Gastrocnemius medialis (tissue), 4 donors: ENCODE results near the gene XYLB.

Source experiments
- CTCF ChIP-seq, 5 experiments: fragments of 450-650 bp in 3 of 5; fragments of 200-600 bp in 2 of 5; sonication (generic) in 2 of 5; IDR thresholded peaks in 4 of 5; conservative IDR thresholded peaks in 1 of 5; 1 replicate in 4 of 5; 2 replicates in 1 of 5; pipeline ENCODE4 v1.5.1; 2016 to 2019; ENCODE audit warnings: antibody characterized with exemption in 5 of 5, mild to moderate bottlenecking in 3 of 5, moderate library complexity in 3 of 5
- POLR2A ChIP-seq, 2 donors: fragments of 450-650 bp; IDR thresholded peaks; one replicate each; pipeline ENCODE4 v1.6.1; 2017; ENCODE audit warnings: antibody characterized with exemption in 2 of 2, mild to moderate bottlenecking in 2 of 2, moderate library complexity in 2 of 2

GRCh38 chr3:38392604-38393163 lies 46.1 kb downstream of the XYLB start:
- TF ChIP-seq POLR2A (IDR thresholded peaks at IDR 0.05), result no peak
- no peak for TF ChIP-seq CTCF (IDR thresholded peaks at IDR 0.05 in 4 of 5, conservative IDR thresholded peaks at IDR 0.05 in 1 of 5)
